OCI-LY7 (cell line): ENCODE measurements around the gene OR5AP2. TPM values are rescaled to one million over a fixed set of nuclear protein-coding genes. Genes with fewer than 3 reads are reported as not detected.

ENCODE experiments used
- small RNA-seq: library from RNA; depleted of rRNA; stranded (forward); fragments of <200 nt; gene quantifications from one replicate; pipeline ENCODE3, GENCODE V24; 2014
- total RNA-seq, 2 experiments: library from RNA; depleted of rRNA in 1 of 2; stranded (reverse); fragments of >200 nt in 1 of 2; shearing (Covaris generic) in 1 of 2; gene quantifications; 2 replicates each; pipeline ENCODE4 v1.2.3, GENCODE V29; 2014 to 2022

Gene OR5AP2
- total RNA-seq, 2 experiments from 2014 or later = not detected

Small RNA genes lying within 50 kb of the gene (small RNA-seq; reads per million reads assigned to genes)
- not detected for gene AP004245.1

Other genes with a start within 250 kb of the OR5AP2 start
- not detected in 2 replicates for gene OR5AL1, start 229.7 kb downstream of the OR5AP2 start, total RNA-seq (2014; rRNA removed; shearing (Covaris generic))
- gene OR5AL1, start 229.7 kb downstream of the OR5AP2 start, total RNA-seq (2022) = not detected in 2 replicates
- gene OR5M3, start 169.1 kb downstream of the OR5AP2 start, total RNA-seq (2014; rRNA removed; shearing (Covaris generic)) = not detected in 2 replicates
- not detected in 2 replicates for gene OR5M3, start 169.1 kb downstream of the OR5AP2 start, total RNA-seq (2022)
- not detected in 2 replicates for gene OR5M8, start 151.1 kb downstream of the OR5AP2 start, total RNA-seq (2014; rRNA removed; shearing (Covaris generic))
- not detected in 2 replicates for gene OR5M8, start 151.1 kb downstream of the OR5AP2 start, total RNA-seq (2022)
- gene OR5M11, start 99.2 kb downstream of the OR5AP2 start, total RNA-seq (2014; rRNA removed; shearing (Covaris generic)) = not detected in 2 replicates
- gene OR5M11, start 99.2 kb downstream of the OR5AP2 start, total RNA-seq (2022) = not detected in 2 replicates
- not detected in 2 replicates for gene OR5M10, start 64.7 kb downstream of the OR5AP2 start, total RNA-seq (2014; rRNA removed; shearing (Covaris generic))
- not detected in 2 replicates for gene OR5M10, start 64.7 kb downstream of the OR5AP2 start, total RNA-seq (2022)
- gene OR5M1, start 27.6 kb downstream of the OR5AP2 start, total RNA-seq (2014; rRNA removed; shearing (Covaris generic)) = not detected in 2 replicates
- gene OR5M1, start 27.6 kb downstream of the OR5AP2 start, total RNA-seq (2022) = not detected in 2 replicates
- not detected in 2 replicates for gene OR5AR1, start 21.2 kb upstream of the OR5AP2 start, total RNA-seq (2014; rRNA removed; shearing (Covaris generic))
- gene OR5AR1, start 21.2 kb upstream of the OR5AP2 start, total RNA-seq (2022) = not detected in 2 replicates
- not detected in 2 replicates for gene OR9G1, start 56.7 kb upstream of the OR5AP2 start, total RNA-seq (2014; rRNA removed; shearing (Covaris generic))
- not detected in 2 replicates for gene OR9G1, start 56.7 kb upstream of the OR5AP2 start, total RNA-seq (2022)
- gene OR9G4, start 106.3 kb upstream of the OR5AP2 start, total RNA-seq (2014; rRNA removed; shearing (Covaris generic)) = not detected in 2 replicates
- not detected in 2 replicates for gene OR9G4, start 106.3 kb upstream of the OR5AP2 start, total RNA-seq (2022)